Activated CD4-positive, alpha-beta memory T cell treated with anti-CD3 and anti-CD28 coated beads, Interleukin-2, amount 10 ng/mL, durations not matched to agents 7 days and 5 days (primary cell): ENCODE data around the gene AGMO. TPM values are rescaled to one million over a fixed set of nuclear protein-coding genes. Genes with fewer than 3 reads are reported as not detected.

ENCODE experiments used
- CTCF ChIA-PET: fragments of 350-600 bp; sonication (Branson Sonifier 250); formaldehyde crosslinking; loops from one replicate; lab custom pipeline; 2021; ENCODE audit warnings: antibody characterized with exemption, inconsistent platforms; lab: Charles Lee
- POLR2A ChIA-PET: fragments of 350-600 bp; sonication (Branson Sonifier 250); formaldehyde crosslinking; loops from one replicate; lab custom pipeline; 2021; ENCODE audit warnings: antibody characterized with exemption; lab: Charles Lee
- DNase-seq: peaks from one replicate; pipeline ENCODE4 v3.0.0-alpha.2; 2020
- H3K27ac Mint-ChIP-seq: one replicate; pipeline ENCODE4 v1.8.0; 2021; ENCODE audit warnings: mild to moderate bottlenecking, mixed read lengths
- H3K27me3 Mint-ChIP-seq: one replicate; pipeline ENCODE4 v1.8.0; 2021; ENCODE audit warnings: mixed read lengths
- H3K36me3 Mint-ChIP-seq: one replicate; pipeline ENCODE4 v1.8.0; 2021; ENCODE audit warnings: low read depth, mixed read lengths
- H3K4me1 Mint-ChIP-seq: one replicate; pipeline ENCODE4 v1.8.0; 2021; ENCODE audit warnings: mixed read lengths
- H3K4me3 Mint-ChIP-seq: one replicate; pipeline ENCODE4 v1.8.0; 2021; ENCODE audit warnings: mild to moderate bottlenecking, mixed read lengths
- H3K9me3 Mint-ChIP-seq: one replicate; pipeline ENCODE4 v1.8.0; 2021; ENCODE audit warnings: mixed read lengths
- total RNA-seq, 2 experiments: library from RNA; stranded (reverse); gene quantifications; one replicate each; pipeline ENCODE4 v1.2.3, GENCODE V29; 2021

The AGMO gene
- not detected for total RNA-seq

DNA sequence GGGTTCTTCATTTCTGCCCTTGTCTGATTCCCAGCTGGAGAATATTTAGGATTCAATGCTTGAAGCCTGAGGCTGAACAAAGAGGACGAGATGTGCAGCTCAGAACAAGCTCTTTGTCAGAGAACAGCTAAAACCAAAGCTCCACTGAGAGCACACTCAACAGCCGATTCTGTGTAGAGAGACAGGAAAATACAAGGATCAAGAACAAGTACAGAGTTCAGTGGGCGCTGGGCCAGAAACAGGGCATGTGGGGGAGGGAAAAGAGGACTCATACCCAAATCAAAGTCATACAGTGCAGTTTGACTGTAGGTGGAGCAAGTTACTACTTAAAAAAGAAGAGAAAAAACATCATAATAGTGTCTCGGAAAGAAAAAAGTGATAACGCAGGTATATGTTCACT lies at the start of gene AGMO:
Gene AGMO, minus strand, starts transcription at position 181 of the 400 bp plus-strand sequence.
- Mint-ChIP-seq H3K36me3 (no peaks in the 10 kb centered on the region), H3K27me3 (no peaks in the 10 kb centered on the region), H3K9me3 (peaks cover 3% of the 10 kb centered on the region), H3K4me3 (no peak within 1 kb of the TSS), H3K27ac (no peak within 1 kb of the TSS), H3K4me1 (no peaks in the 10 kb centered on the region)
- ChIA-PET CTCF (no interaction called here), POLR2A (no interaction called here)
- no peak for DNase-seq

DNA sequence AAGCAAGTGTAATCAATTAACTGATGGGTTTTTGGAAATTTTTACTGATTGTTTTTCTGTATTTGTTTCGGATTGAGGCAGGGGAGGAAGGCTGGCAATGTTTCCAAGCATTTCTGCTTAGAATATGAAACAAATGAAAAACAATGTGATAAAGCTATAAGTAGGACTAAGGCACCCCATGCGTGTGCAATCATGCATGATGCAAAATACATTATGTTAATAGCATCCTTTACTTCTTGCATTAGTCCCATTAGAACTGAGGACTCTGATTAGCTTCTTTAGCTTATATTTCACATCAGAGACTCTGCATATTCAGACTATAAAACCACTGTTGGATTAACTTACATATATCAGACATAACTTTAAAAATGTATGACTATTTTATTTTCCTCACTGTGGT lies 48.7 kb upstream of the AGMO start:
- DNase-seq = no peak
- H3K4me1 Mint-ChIP-seq = no peaks in the 10 kb centered on the region
- H3K27ac Mint-ChIP-seq = no peak overlapping the region
- H3K9me3 Mint-ChIP-seq = no peaks in the 10 kb centered on the region
- no peak overlapping the region for H3K4me3 Mint-ChIP-seq
- ChIA-PET CTCF (no interaction called here), POLR2A (no interaction called here)
- no peaks in the 10 kb centered on the region for H3K36me3 Mint-ChIP-seq
- H3K27me3 Mint-ChIP-seq = no peaks in the 10 kb centered on the region

DNA sequence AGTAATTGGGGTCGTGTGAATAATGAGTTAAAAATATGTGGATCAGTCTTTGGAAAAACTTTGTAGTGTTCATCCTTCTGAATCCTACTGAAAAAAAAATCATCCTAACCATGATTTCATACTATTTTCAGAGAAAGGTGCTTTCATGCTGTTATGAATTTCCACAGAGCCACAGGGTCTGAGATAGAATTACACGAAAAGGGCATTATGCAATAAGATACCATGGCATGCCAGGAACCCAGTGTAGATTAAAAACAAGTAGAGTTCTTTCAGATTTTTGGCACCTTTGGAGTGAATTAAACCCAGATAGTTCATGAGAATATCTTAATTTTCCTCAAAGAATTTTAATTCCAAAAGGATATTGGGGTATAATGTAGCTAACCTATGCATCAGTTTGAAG lies 47.5 kb upstream of the AGMO start:
- Mint-ChIP-seq H3K9me3 (no peaks in the 10 kb centered on the region), H3K36me3 (no peaks in the 10 kb centered on the region), H3K4me3 (no peak overlapping the region), H3K27ac (no peak overlapping the region), H3K4me1 (no peaks in the 10 kb centered on the region), H3K27me3 (no peaks in the 10 kb centered on the region)
- CTCF ChIA-PET = no interaction called here
- no peak for DNase-seq
- POLR2A ChIA-PET = no interaction called here

DNA sequence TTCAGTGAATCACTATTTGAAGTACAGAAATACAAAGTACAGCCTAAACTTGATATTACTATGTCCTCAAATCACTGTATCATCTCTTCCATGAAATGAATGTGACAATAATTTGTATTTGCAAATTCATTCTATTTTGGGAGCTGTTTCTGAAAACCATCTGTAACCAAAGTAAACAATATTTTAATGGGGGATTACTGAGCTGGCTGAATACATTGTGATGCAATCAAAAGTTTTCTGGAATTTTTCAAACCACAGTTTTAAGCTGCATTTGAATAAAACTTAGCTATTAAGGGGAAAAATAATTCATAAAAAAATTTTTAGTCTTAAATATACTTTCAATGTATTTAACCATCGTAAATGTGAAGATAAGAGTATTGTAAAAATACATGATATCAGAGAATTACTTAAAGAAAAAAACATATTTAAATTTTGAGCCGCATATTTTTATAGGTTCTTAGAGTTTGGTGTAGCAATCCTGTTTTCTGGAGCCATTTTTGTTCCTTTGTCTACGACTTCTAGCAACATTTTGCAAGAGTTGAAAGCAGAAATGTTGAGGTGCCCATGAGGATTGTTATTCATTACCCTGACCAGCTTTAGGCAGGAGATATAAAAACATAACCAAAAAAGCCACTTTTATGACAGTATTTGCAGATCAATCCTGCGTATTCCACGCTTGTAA lies 45.9 kb upstream of the AGMO start:
- Mint-ChIP-seq H3K4me1 (no peaks in the 10 kb centered on the region), H3K4me3 (no peak overlapping the region), H3K9me3 (peaks cover 4% of the 10 kb centered on the region), H3K27me3 (no peaks in the 10 kb centered on the region), H3K27ac (no peak overlapping the region), H3K36me3 (no peaks in the 10 kb centered on the region)
- CTCF ChIA-PET = no interaction called here
- POLR2A ChIA-PET = no interaction called here
- DNase-seq = no peak

DNA sequence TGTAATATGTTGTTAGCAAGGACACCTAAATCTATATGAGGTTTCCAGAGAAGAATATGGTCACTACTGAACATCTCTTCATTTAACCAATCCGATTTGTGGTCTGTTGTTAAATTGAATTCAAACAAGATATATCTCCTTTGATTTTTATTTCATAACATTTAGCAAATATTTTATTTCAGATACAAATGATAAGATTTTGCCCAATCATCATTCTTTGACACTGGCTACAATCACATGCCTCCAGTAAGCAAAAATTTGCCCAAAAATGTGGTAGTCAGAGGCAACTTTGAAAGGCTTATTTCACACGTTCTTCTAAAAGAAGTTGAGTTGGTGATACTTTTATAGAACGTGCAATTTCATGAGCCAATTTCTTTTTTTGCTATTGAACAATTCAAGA lies 44.7 kb upstream of the AGMO start:
- no peak for DNase-seq
- Mint-ChIP-seq H3K4me3 (no peak overlapping the region), H3K4me1 (no peaks in the 10 kb centered on the region), H3K27ac (no peak overlapping the region), H3K27me3 (no peaks in the 10 kb centered on the region), H3K9me3 (peaks cover 4% of the 10 kb centered on the region), H3K36me3 (no peaks in the 10 kb centered on the region)
- ChIA-PET POLR2A (no interaction called here), CTCF (no interaction called here)

DNA sequence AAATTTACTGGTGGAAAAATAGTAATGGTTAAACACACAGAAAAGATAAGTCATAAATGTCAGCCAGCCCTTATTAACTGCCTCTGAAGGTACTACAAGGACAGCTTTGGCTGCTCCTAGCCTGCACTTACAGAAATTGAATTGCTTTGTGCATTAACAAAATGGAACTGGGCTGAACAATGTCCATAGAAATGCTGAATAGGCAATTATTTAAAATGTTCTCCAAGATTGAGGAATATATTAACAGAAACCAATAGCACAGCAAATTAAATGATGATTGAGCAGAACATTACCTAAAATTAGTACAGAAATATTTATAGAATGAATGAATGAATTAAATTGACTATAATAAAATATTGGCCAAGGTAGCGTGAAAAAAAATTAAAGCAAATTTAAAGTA lies 42.4 kb upstream of the AGMO start:
- Mint-ChIP-seq H3K36me3 (no peaks in the 10 kb centered on the region), H3K4me3 (no peak overlapping the region), H3K27ac (no peak overlapping the region), H3K27me3 (no peaks in the 10 kb centered on the region), H3K9me3 (peaks cover 6% of the 10 kb centered on the region), H3K4me1 (no peaks in the 10 kb centered on the region)
- POLR2A ChIA-PET = no interaction called here
- CTCF ChIA-PET = no interaction called here
- DNase-seq = no peak

DNA sequence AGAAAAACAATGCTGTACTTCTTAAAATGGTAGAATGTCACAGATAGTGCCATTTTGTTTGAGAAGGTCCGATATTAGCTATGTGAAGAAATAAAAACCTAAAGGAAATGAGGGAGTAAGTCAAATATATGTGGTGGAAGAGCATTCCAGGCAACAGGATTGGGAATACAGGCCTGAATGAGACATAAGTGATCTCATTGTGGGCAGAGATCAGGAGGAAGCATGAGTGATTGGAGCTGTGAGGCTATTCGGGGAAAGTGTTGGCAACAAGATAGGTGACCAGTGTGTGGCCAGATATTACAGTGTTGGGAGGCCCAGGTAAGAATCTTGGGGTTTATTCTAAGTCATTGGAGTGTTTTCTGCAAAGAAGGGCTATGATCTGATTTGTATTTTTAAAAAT lies 41.3 kb upstream of the AGMO start:
- no peaks in the 10 kb centered on the region for H3K36me3 Mint-ChIP-seq
- POLR2A ChIA-PET = no interaction called here
- CTCF ChIA-PET = no interaction called here
- no peak for DNase-seq
- H3K4me3 Mint-ChIP-seq = no peak overlapping the region
- H3K4me1 Mint-ChIP-seq = no peaks in the 10 kb centered on the region
- H3K27ac Mint-ChIP-seq = no peak overlapping the region
- no peaks in the 10 kb centered on the region for H3K27me3 Mint-ChIP-seq
- peaks cover 6% of the 10 kb centered on the region for H3K9me3 Mint-ChIP-seq

DNA sequence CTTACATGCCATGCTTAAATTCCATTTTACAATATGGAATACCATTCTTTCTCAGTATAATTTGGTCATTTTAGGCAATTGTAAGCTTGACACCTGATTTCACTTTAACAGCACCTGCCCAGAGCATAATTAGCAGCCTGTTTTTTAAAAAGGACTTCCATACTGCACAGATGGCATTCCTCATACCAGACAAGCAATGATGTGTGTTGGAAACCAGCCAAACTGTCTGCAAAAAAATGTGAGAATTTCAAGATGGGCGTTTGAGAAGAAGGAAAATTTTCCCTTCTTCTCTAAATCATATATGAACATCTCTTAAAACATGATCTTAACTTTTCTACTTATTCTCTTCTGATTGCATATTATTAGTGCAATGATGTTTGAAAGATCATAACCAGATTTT lies 40.4 kb upstream of the AGMO start:
- H3K27me3 Mint-ChIP-seq = no peaks in the 10 kb centered on the region
- H3K4me3 Mint-ChIP-seq = no peak overlapping the region
- CTCF ChIA-PET = no interaction called here
- no peak overlapping the region for H3K27ac Mint-ChIP-seq
- no peak for DNase-seq
- no peaks in the 10 kb centered on the region for H3K4me1 Mint-ChIP-seq
- H3K36me3 Mint-ChIP-seq = no peaks in the 10 kb centered on the region
- peaks cover 8% of the 10 kb centered on the region for H3K9me3 Mint-ChIP-seq
- POLR2A ChIA-PET = no interaction called here

DNA sequence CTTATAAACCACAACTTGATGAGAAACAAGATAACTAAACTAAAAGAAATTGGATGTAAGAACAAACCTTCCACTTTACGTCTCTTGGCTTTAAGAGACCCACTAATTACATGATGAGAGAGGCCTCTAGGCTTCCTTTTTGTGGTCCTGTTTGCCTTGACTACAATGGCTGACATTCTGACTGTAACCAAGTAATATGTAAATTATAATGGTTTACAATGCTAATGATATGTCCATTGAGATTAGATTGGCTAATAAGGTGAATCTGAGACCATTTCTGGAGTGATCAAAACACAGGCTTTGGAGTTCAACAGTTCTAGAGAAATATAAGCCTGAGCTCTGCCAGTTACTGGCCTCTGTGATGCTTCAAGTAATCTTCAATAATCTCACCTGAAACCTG lies 39.4 kb upstream of the AGMO start:
- DNase-seq = no peak
- Mint-ChIP-seq H3K27ac (no peak overlapping the region), H3K4me1 (no peaks in the 10 kb centered on the region), H3K27me3 (no peaks in the 10 kb centered on the region), H3K4me3 (no peak overlapping the region), H3K9me3 (peaks cover 8% of the 10 kb centered on the region), H3K36me3 (no peaks in the 10 kb centered on the region)
- ChIA-PET POLR2A (no interaction called here), CTCF (no interaction called here)

DNA sequence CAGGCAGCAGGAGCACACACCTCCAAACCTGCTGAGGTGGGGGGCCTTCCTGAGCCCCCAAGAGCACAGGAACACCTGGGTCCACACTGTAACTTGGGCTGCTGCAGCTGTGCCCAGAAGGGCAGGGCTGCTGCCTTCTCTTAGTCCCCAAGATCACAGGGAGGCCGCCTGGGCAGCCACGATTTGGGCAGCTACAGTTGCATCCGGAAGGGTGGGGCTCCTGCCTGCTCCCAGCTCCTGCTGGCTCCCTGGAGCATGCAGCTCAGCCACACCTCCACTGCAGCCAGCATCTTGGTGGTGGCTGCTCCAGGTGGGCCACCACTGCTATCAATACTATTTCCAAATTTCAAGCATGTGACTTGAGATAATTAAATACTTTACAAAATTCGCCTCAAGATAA lies 38.5 kb upstream of the AGMO start:
- Mint-ChIP-seq H3K27me3 (no peaks in the 10 kb centered on the region), H3K4me1 (no peaks in the 10 kb centered on the region), H3K9me3 (peaks cover 8% of the 10 kb centered on the region), H3K27ac (no peak overlapping the region), H3K4me3 (no peak overlapping the region), H3K36me3 (no peaks in the 10 kb centered on the region)
- CTCF ChIA-PET = no interaction called here
- no peak for DNase-seq
- POLR2A ChIA-PET = no interaction called here

DNA sequence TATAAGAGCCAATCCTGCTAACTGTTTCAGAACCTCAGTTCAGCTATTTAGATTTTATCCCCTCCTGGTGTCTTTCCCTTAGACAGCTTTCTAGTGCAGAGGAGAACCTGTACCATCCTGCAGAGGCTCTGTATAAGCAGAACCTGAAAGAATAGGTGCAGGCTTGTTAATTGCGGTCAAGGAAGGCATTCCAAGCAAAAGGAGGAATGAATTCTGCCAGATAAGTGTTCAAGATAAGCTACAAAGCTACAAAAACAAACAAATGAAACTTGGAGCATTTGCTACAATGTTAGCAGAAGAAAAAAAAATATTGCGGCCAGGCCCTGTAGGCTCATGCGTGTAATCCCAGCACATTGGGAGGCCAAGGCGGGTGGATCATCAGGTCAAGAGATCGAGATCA lies 32.6 kb upstream of the AGMO start:
- Mint-ChIP-seq H3K9me3 (peaks cover 4% of the 10 kb centered on the region), H3K27me3 (no peaks in the 10 kb centered on the region), H3K27ac (no peak overlapping the region), H3K4me1 (no peaks in the 10 kb centered on the region), H3K4me3 (no peak overlapping the region), H3K36me3 (no peaks in the 10 kb centered on the region)
- CTCF ChIA-PET = no interaction called here
- DNase-seq = no peak
- POLR2A ChIA-PET = no interaction called here

DNA sequence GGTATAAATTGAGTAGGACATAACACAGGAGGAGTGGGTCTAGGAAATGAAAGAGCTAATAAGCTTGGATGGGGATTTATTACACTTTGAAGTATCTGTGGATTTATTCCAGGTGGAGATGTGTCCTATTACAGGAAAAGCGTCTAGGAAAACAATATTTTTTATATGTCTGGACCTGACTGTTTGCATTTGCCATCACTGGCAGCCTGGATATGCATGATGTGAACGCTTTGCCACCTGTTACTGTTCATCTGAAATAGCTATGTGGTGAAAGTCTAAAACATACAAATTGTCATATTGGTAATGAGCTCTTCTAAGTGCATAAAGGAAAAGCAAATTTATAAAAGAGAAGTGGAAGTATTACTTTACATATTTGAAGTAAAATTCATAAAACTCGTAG lies 31.6 kb upstream of the AGMO start:
- CTCF ChIA-PET = no interaction called here
- no peaks in the 10 kb centered on the region for H3K4me1 Mint-ChIP-seq
- H3K4me3 Mint-ChIP-seq = no peak overlapping the region
- no peaks in the 10 kb centered on the region for H3K36me3 Mint-ChIP-seq
- no peak overlapping the region for H3K27ac Mint-ChIP-seq
- H3K9me3 Mint-ChIP-seq = peaks cover 3% of the 10 kb centered on the region
- DNase-seq = no peak
- no peaks in the 10 kb centered on the region for H3K27me3 Mint-ChIP-seq
- POLR2A ChIA-PET = no interaction called here

DNA sequence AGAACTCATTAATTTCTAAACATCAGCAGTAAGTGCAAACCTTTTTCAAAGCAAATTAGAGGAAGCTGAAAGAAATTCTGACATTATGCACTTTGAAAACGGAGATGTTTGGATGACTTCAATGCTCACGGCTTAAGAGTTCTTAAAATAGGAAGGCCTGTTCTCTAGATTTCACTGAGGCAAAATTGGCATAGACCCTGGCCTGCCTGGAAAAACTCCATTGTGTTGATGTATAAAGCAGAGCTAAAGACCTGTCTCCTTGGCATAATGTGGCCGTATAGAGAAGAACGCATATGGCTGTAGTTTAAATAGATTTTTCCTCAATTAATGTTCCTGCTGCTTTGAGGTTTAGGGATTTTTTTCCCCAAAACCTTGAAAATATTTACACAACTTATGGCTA lies 24.5 kb upstream of the AGMO start:
- peaks cover 6% of the 10 kb centered on the region for H3K9me3 Mint-ChIP-seq
- H3K27ac Mint-ChIP-seq = no peak overlapping the region
- no peaks in the 10 kb centered on the region for H3K36me3 Mint-ChIP-seq
- no peak for DNase-seq
- ChIA-PET CTCF (no interaction called here), POLR2A (no interaction called here)
- no peaks in the 10 kb centered on the region for H3K27me3 Mint-ChIP-seq
- no peak overlapping the region for H3K4me3 Mint-ChIP-seq
- no peaks in the 10 kb centered on the region for H3K4me1 Mint-ChIP-seq

DNA sequence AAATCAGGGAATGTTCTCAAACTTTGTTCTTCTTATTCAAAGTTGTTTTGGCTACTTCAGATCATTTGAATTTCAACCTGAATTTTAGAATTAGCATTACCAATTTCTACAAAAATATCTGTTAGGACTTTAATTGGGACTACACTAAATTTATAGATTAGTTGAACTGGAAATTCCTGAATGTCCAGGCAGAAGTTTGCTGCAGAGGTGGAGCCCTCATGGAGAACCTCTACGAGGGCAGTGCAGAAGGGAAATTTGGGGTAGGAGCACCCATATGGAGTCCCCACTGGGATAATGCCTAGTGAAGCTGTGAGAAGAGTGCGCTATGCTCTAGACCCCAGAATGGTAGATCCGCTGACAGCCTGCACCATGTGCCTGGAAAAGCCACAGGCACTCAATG lies 22.8 kb upstream of the AGMO start:
- POLR2A ChIA-PET = no interaction called here
- H3K27ac Mint-ChIP-seq = no peak overlapping the region
- DNase-seq = no peak
- CTCF ChIA-PET = no interaction called here
- H3K9me3 Mint-ChIP-seq = peaks cover 6% of the 10 kb centered on the region
- H3K36me3 Mint-ChIP-seq = no peaks in the 10 kb centered on the region
- no peaks in the 10 kb centered on the region for H3K4me1 Mint-ChIP-seq
- H3K4me3 Mint-ChIP-seq = no peak overlapping the region
- no peaks in the 10 kb centered on the region for H3K27me3 Mint-ChIP-seq
